HG02973 (cell line): ENCODE results near the gene FAM20C.

ENCODE experiments used
- ATAC-seq: cut with Tn5 transposase; IDR thresholded peaks from one replicate; pipeline ENCODE4 v1.9.1; 2021; ENCODE audit warnings: moderate library complexity; ENCODE audit not compliant: unreplicated experiment

FAM20C gene

GRCh38 chr7:300546-301290 lies 108.3 kb downstream of the FAM20C start:
- no peak for ATAC-seq

DNA sequence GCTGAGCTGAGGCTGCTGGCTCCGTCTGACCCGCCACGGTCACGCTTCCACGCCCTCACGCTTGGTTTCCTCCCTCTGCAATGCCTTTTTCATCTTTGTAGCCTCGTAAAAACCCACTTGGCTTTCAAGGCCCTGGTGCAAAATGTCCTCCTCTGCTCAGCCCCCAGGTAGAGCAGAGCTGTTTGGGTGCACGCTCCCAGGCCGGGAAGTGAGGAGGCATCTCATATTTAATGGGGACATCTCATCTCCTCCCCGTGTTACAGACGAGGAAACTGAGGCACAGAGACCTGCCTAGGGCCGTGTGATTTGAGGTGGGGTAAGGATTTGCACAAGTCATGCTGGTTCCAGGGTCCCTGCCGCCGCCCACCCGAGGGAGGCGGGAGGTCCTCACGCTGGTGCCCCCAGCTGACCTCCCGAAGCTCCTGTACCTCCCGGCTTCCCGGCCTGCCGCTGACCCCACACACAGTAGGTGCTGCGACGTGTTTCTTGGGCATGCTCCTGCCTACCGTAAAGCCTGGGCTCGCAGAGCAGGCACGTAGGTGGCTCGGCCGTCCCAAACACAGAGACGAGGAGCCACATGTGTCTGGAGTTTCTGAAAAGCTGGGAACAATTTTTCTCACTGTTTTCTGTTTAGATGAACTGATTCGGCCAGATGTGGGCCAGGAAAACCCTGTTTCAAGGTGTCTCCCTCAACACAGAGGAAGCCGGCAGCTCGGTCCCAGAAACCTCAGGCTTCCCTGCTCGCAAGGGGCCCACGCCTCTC lies 109.1 kb downstream of the FAM20C start:
- no peak for ATAC-seq

DNA sequence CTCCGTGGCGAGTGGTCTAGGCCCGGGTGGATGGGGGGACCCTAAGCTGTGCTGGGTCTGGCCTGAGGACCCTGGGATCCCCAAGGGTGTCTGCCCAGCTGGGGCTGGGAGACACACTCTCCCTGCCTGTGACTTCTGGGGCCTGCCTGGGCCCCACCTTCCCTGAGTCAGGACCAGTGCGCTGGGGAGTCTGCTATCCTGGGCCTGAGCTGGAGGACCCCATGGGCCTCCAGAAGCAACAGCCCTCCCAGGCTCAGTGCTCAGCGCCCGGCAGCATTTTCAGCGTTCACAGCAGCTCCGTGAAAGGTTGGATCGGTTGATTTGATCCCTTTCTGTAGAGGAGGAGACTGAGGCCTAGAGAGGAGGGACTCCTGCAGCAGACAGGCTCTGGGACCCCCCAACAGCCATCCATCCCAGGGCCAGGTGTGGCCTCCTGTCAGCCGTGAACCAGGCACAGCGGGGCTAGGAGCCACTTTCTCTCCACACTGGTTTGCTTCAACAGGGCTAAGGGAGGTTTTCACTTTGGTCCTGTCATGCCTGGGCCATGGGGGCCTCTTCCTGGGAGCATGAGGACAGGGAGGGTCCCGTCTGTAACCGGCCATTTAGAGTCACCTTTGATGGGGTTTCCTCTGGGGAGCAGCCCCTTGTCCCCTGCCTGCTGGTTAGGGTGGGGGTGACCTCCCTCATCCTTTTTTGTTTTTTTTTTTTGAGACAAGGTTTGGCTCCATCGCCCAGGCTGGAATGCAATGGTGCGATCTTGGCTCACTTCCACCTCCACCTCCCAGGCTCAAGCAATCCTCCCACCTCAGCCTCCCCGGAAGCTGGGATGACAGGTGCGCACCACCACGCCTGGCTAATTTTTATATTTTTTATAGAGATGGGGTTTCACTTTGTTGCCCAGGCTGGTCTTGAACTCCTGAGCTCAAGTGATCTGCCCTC lies 110.0 kb downstream of the FAM20C start:
- ATAC-seq, result no peak

DNA sequence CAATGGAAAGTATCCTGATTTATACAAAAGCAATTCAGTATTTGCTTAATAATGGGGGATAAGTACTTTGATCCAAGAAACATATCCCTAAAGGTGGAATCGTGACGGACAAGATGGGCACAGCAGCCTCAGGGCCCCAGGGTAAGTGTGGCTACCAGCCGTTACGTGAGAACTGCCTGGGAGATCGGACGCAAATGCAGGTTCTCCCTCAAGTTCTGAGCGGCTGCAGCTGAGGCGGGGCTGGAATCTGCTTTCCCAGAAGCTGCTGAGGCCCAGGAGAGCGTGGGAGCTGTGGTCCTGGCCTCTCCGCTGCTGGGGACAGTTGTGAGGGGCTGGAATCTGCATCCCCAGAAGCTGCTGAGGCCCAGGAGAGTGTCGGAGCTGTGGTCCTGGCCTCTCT lies 111.1 kb downstream of the FAM20C start:
- no peak for ATAC-seq

- ATAC-seq, result no peak
These were observed 111.7 kb downstream of the FAM20C start for GRCh38 chr7:303884-304573.

GRCh38 chr7:304574-305409 lies 112.4 kb downstream of the FAM20C start:
- ATAC-seq, result no peak

DNA sequence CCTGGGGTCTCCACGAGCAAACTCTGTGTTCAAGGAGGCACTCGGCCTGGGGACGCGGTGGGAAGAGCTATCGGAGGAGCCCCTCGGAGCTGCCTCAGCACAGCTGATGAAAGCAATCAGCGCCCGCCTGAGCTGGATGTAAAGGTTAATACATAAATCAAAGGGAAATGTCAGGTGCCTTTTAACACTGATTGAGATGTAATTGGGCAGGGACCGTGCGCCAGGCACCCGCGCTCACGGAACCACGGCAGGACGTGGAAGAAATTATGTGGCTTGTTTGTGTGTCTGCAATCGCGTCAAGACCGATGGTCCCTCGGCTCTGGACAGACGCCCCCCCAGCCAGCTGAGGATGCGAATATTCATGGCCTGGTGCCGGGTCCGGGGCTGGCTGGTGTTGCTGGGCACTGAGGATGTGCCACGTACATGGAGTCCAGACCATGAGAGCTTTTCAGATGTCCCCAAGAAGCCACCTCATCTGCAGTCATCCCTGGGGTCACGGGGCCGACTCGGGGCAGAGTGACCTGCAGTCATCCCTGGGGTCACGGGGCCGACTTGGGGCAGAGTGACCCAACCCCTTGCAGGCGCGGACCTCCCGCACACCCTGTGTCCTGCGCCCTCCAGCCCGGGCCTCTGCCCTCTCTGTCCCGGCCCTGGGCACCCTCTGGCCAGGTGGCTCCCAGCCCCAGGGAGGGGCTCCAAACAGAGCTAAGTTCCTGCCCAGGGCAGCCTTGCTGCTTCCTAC lies 113.2 kb downstream of the FAM20C start:
- ATAC-seq, result no peak

GRCh38 chr7:307970-308369 lies 115.6 kb downstream of the FAM20C start:
- ATAC-seq, result no peak

GRCh38 chr7:309586-310228 lies 117.3 kb downstream of the FAM20C start:
- ATAC-seq, result no peak
